ENCODE measurements around the gene WWOX.

GRCh38 chr16:78446992-78447563, 347.6 kb downstream of the WWOX start:
- TF ChIP-seq POLR2A (IDR thresholded peaks at IDR 0.05; ENCODE audit: low read length) (no peak), GATA1 (IDR thresholded peaks at IDR 0.05; ENCODE audit: low read depth, low read length) (no peak)
